HepG2 (cell line): ENCODE measurements around the gene ASH1L. TPM values are rescaled to one million over a fixed set of nuclear protein-coding genes. Genes with fewer than 3 reads are reported as not detected.

Source experiments
- ATAC-seq: fragments of 200-7000 bp; cut with Tn5 transposase; 3 replicates; pipeline ENCODE4 v1.9.1; 2020; ENCODE audit warnings: mild to moderate bottlenecking, moderate library complexity
- BruUV-seq: library from RNA; stranded (reverse); fragments of 400-500 nt; replicated peaks from 2 replicates; lab custom pipeline; 2021; lab: Mats Ljungman, UMichigan
- CTCF ChIA-PET: fragments of 300-600 bp; formaldehyde crosslinking; extraction: SDS; loops from one replicate; lab custom pipeline; 2021; ENCODE audit warnings: low total read pairs, inconsistent platforms, low intra/inter-chr PET ratio; lab: Yijun Ruan, JAX
- POLR2A ChIA-PET: fragments of 350-600 bp; sonication (Branson Sonifier 250); formaldehyde crosslinking; loops from one replicate; lab custom pipeline; 2020; ENCODE audit warnings: antibody characterized with exemption, inconsistent platforms; lab: Yijun Ruan, JAX
- DNase-seq: peaks from one replicate; pipeline ENCODE4 v3.0.0-alpha.2; 2015; ENCODE audit warnings: low spot score
- FAIRE-seq: peaks from 3 replicates; lab custom pipeline; 2011; peaks lifted over from hg19 to GRCh38; lab: Jason Lieb, UNC
- H2AFZ ChIP-seq: one replicate; pipeline ENCODE4 v1.6.1; 2011; ENCODE audit warnings: low read length, inconsistent platforms
- H3K27ac ChIP-seq: fragments of 300-600 bp; 3 replicates; pipeline ENCODE4 v1.8.0; 2011; ENCODE audit warnings: mixed run types, mild to moderate bottlenecking, mixed read lengths, low read length, inconsistent platforms; ENCODE audit not compliant: insufficient read depth; ENCODE audit errors: extremely low read length
- H3K27me3 ChIP-seq, 2 experiments: fragments of 200-600 bp in 1 of 2; 2 replicates in 1 of 2; 3 replicates in 1 of 2; pipeline versions ENCODE4 v1.6.0 to v1.8.0; 2011; ENCODE audit warnings: low read length in 2 of 2, mild to moderate bottlenecking in 2 of 2, moderate library complexity in 2 of 2, inconsistent platforms in 1 of 2; ENCODE audit not compliant: insufficient read depth in 2 of 2, control insufficient read depth in 1 of 2
- H3K36me3 ChIP-seq, 2 experiments: fragments of 200-600 bp in 1 of 2; replicated peaks in 1 of 2; 2 replicates in 1 of 2; 3 replicates in 1 of 2; pipeline versions ENCODE4 v1.5.1 to v1.8.0; 2011; ENCODE audit warnings: low read length in 2 of 2, inconsistent platforms in 1 of 2; ENCODE audit not compliant: insufficient read depth in 2 of 2, control insufficient read depth in 1 of 2
- H3K4me1 ChIP-seq: 2 replicates; pipeline ENCODE4 v1.5.1; 2012; ENCODE audit warnings: low read length, inconsistent platforms; ENCODE audit not compliant: insufficient read depth
- H3K4me2 ChIP-seq: 2 replicates; pipeline ENCODE4 v1.6.0; 2011; ENCODE audit warnings: low read depth, low read length, inconsistent platforms
- H3K4me3 ChIP-seq, 3 experiments: fragments of 200-600 bp in 1 of 3; sonication (generic), shearing (Covaris generic) in 1 of 3; replicated peaks in 1 of 3; 2 replicates each; pipeline ENCODE4 v1.5.1; 2011 to 2016; ENCODE audit warnings: low read length in 3 of 3, inconsistent platforms in 2 of 3, low read depth in 2 of 3, mild to moderate bottlenecking in 2 of 3, control low read depth in 1 of 3, mixed read lengths in 1 of 3; ENCODE audit not compliant: insufficient read depth in 1 of 3
- H3K79me2 ChIP-seq: one replicate; pipeline ENCODE4 v1.6.1; 2011; ENCODE audit warnings: low read length, inconsistent platforms; ENCODE audit not compliant: insufficient read depth
- H3K9ac ChIP-seq: 2 replicates; pipeline ENCODE4 v1.6.0; 2011; ENCODE audit warnings: mild to moderate bottlenecking, low read depth, low read length, inconsistent platforms; ENCODE audit not compliant: insufficient read depth
- H3K9me3 ChIP-seq: 2 replicates; pipeline ENCODE4 v1.5.1; 2012; ENCODE audit warnings: mild to moderate bottlenecking, low read length
- H4K20me1 ChIP-seq: 2 replicates; pipeline ENCODE4 v1.6.0; 2011; ENCODE audit warnings: inconsistent platforms, mild to moderate bottlenecking, low read length, moderate library complexity; ENCODE audit not compliant: insufficient read depth
- CTCF ChIP-seq: sonication (generic); formaldehyde crosslinking; IDR thresholded peaks from 2 replicates; pipeline ENCODE4 v1.5.0; 2020; ENCODE audit warnings: mild to moderate bottlenecking, missing genetic modification reagents, moderate library complexity
- HNRNPL ChIP-seq: fragments of 200-400 bp; formaldehyde crosslinking; IDR thresholded peaks from 2 replicates; pipeline ENCODE4 v1.6.1; 2017; ENCODE audit warnings: mild to moderate bottlenecking, low read depth, low read length
- IKZF4 ChIP-seq: sonication (generic); formaldehyde crosslinking; IDR thresholded peaks from 2 replicates; pipeline ENCODE4 v1.5.1; 2020; ENCODE audit warnings: borderline replicate concordance, mild to moderate bottlenecking, low read depth, missing genetic modification reagents; ENCODE audit errors: not compliant biosample characterization
- JDP2 ChIP-seq: sonication (generic); formaldehyde crosslinking; IDR thresholded peaks from 2 replicates; pipeline ENCODE4 v1.8.1; 2022; ENCODE audit warnings: missing genetic modification reagents, borderline replicate concordance
- KMT2B ChIP-seq: IDR thresholded peaks from 2 replicates; pipeline ENCODE4 v1.6.1; 2016; ENCODE audit warnings: missing genetic modification reagents, missing compliant biosample characterization
- LCORL ChIP-seq, 2 experiments: fragments of 450-650 bp in 1 of 2; sonication (generic) in 1 of 2; formaldehyde crosslinking in 1 of 2; IDR thresholded peaks; 2 replicates each; pipeline versions ENCODE4 v1.5.0 to v1.6.1; 2017 to 2020; ENCODE audit warnings: antibody characterized with exemption in 1 of 2, missing genetic modification reagents in 1 of 2
- NFE2L1 ChIP-seq: sonication (generic); formaldehyde crosslinking; IDR thresholded peaks from 2 replicates; pipeline ENCODE4 v1.4.0; 2020; ENCODE audit warnings: missing genetic modification reagents, mild to moderate bottlenecking, borderline replicate concordance
- SMYD3 ChIP-seq: sonication (generic); formaldehyde crosslinking; IDR thresholded peaks from 2 replicates; pipeline ENCODE4 v1.8.1; 2023; ENCODE audit warnings: mild to moderate bottlenecking, missing genetic modification reagents
- SNAPC2 ChIP-seq: sonication (generic); formaldehyde crosslinking; IDR thresholded peaks from 2 replicates; pipeline ENCODE4 v1.8.1; 2022; ENCODE audit warnings: mild to moderate bottlenecking, missing genetic modification reagents
- SP2 ChIP-seq: sonication (generic); formaldehyde crosslinking; IDR thresholded peaks from 2 replicates; pipeline ENCODE4 v1.5.1; 2020; ENCODE audit warnings: mild to moderate bottlenecking, missing genetic modification reagents
- ZBTB3 ChIP-seq: sonication (generic); formaldehyde crosslinking; IDR thresholded peaks from 2 replicates; pipeline ENCODE4 v1.4.0; 2020; ENCODE audit warnings: low read depth, mild to moderate bottlenecking, moderate library complexity, missing genetic modification reagents, borderline replicate concordance
- ZFP36L1 ChIP-seq: sonication (generic); formaldehyde crosslinking; IDR thresholded peaks from 2 replicates; pipeline ENCODE4 v1.8.0; 2022; ENCODE audit warnings: mild to moderate bottlenecking, missing genetic modification reagents, moderate library complexity
- ZFP91 ChIP-seq: sonication (generic); formaldehyde crosslinking; IDR thresholded peaks from 2 replicates; pipeline ENCODE4 v1.9.0; 2022; ENCODE audit warnings: missing genetic modification reagents, mild to moderate bottlenecking, borderline replicate concordance
- ZKSCAN5 ChIP-seq: sonication (generic); formaldehyde crosslinking; IDR thresholded peaks from 2 replicates; pipeline ENCODE4 v1.5.1; 2020; ENCODE audit warnings: mild to moderate bottlenecking, missing genetic modification reagents
- ZNF432 ChIP-seq: sonication (generic); formaldehyde crosslinking; IDR thresholded peaks from 2 replicates; pipeline ENCODE4 v1.5.0; 2020; ENCODE audit warnings: missing genetic modification reagents, mild to moderate bottlenecking, borderline replicate concordance
- ZNF468 ChIP-seq: sonication (generic); formaldehyde crosslinking; IDR thresholded peaks from 2 replicates; pipeline ENCODE4 v1.8.0; 2022; ENCODE audit warnings: mild to moderate bottlenecking, moderate library complexity, missing genetic modification reagents
- ZNF749 ChIP-seq: sonication (generic); formaldehyde crosslinking; IDR thresholded peaks from 2 replicates; pipeline ENCODE4 v1.8.0; 2022; ENCODE audit warnings: mild to moderate bottlenecking, missing genetic modification reagents, moderate library complexity, borderline replicate concordance
- WGBS: methylation state at CpG from one replicate; pipeline ENCODE4 v1.1.6; 2017; ENCODE audit warnings: low lambda C conversion rate; 5-methylcytosine and 5-hydroxymethylcytosine counted together
- in situ Hi-C: cut with HindIII; loops from 2 replicates; pipeline ENCODE4 v1.10.0; 2017; ENCODE audit warnings: low pct_unique_long_range_greater_than_20kb; ENCODE audit not compliant: extremely low pct_ligation_motif_present
- intact Hi-C: fragments of 100-400 bp; cut with micrococcal nuclease; formaldehyde crosslinking; loops from one replicate; pipeline ENCODE4 v1.10.0; 2022; ENCODE audit not compliant: unreplicated experiment
- polyA plus RNA-seq, 8 experiments: library from polyadenylated mRNA; depleted of rRNA in 3 of 8; stranded (reverse) in 7 of 8; unstranded in 1 of 8; fragments of >200 nt; fragmentation: Illumina TruSeq in 4 of 8; extraction: Trizol in 4 of 8; gene quantifications; 2 replicates each; pipeline versions ENCODE4 v1.2.1 to v1.2.3, GENCODE V29; 2011 to 2016; ENCODE audit warnings: low read depth in 4 of 8, missing spikeins in 1 of 8, mixed read lengths in 1 of 8; ENCODE audit not compliant: insufficient read depth in 1 of 8
- total RNA-seq, 5 experiments: library from RNA; depleted of rRNA; stranded (reverse); fragments of >200 nt; fragmentation: Illumina TruSeq; extraction: Trizol; gene quantifications; 2 replicates each; pipeline ENCODE4 v1.2.3, GENCODE V29; 2016; ENCODE audit warnings: low read depth in 1 of 5

ASH1L gene
- total and polyA plus RNA-seq, 2 of the 13 experiments (the other 11 are each of a cell fraction or from before 2014, with no cell fraction given) = 10.2 to 15.3 TPM

GRCh38 chr1:155309423-155310021, 253.1 kb downstream of the ASH1L start:
- H4K20me1 ChIP-seq = peaks cover 14% of the 10 kb centered on the region
- peak overlapping the region; percentile 83 for H3K27ac ChIP-seq
- POLR2A ChIA-PET = interaction anchor here (1.4 kb wide), 1 partner anchor 36 kb away, joined by 3 read pairs; the partner anchor contains the start of gene CLK2
- no TSS peak for BruUV-seq
- peak overlapping the region; percentile 92 to 95 (median 94) for H3K4me3 ChIP-seq
- peaks cover 58% of the 10 kb centered on the region for H3K79me2 ChIP-seq
- peaks cover 82% of the 10 kb centered on the region for H3K4me1 ChIP-seq
- WGBS = 3% methylated on average over 3 of the region's 11 CpGs
- H3K9ac ChIP-seq = peak overlapping the region; percentile 98
- H3K9me3 ChIP-seq = no peaks in the 10 kb centered on the region
- peak overlapping the region; percentile 77 for H3K4me2 ChIP-seq
- FAIRE-seq = no peak
- CTCF ChIA-PET = interaction anchor here (3.0 kb wide), 1 partner anchor 32 kb away, joined by 35 read pairs; the partner anchor contains the start of gene HCN3
- intact Hi-C loops (loop anchor here (10.0 kb wide), 1 partner anchor 105 kb away; the partner anchor contains the start of genes MTX1 and THBS3), in situ Hi-C loops (loop anchor here (10.0 kb wide), 1 partner anchor 55 kb away; the partner anchor contains the start of gene ENTREP3)
- no peaks in the 10 kb centered on the region; a peak in 1 of 5 replicates for H3K27me3 ChIP-seq
- ATAC-seq = no peak
- H3K36me3 ChIP-seq = peaks cover 5 to 14% of the 10 kb centered on the region in 2 experiments; a peak in 4 of 5 replicates
- no peak overlapping the region for H2AFZ ChIP-seq
- DNase-seq = no peak
- TF ChIP-seq NFE2L1 (CRISPR knock-in tag) = no peak
- TF ChIP-seq SMYD3 (CRISPR knock-in tag) = 0 out of 2 replicates have a peak, but pooled peaks have one; percentile 29
- peak; percentile 16; the same call in 1 of the 2 replicates for TF ChIP-seq CTCF (CRISPR knock-in tag)
- no peak for TF ChIP-seq LCORL (IDR thresholded peaks at IDR 0.05)
- TF ChIP-seq LCORL (CRISPR knock-in tag; IDR thresholded peaks at IDR 0.05) = 0 out of 2 replicates have a peak, but pooled peaks have one; percentile 8
- no peak for TF ChIP-seq ZNF432
- no peak for TF ChIP-seq IKZF4
- TF ChIP-seq SNAPC2 = 0 out of 2 replicates have a peak, but pooled peaks have one; percentile 24
- no peak for TF ChIP-seq ZKSCAN5 (CRISPR knock-in tag)
- peak; percentile 67; the same call in 1 of the 2 replicates for TF ChIP-seq ZFP36L1 (CRISPR knock-in tag)
- TF ChIP-seq ZFP91 (CRISPR knock-in tag) = 0 out of 2 replicates have a peak, but pooled peaks have one; percentile 9
- peak; percentile 97 for TF ChIP-seq HNRNPL
- TF ChIP-seq ZNF749 (CRISPR knock-in tag) = no peak
- TF ChIP-seq JDP2 = no peak
- 0 out of 2 replicates have a peak, but pooled peaks have one; percentile 13 for TF ChIP-seq ZBTB3 (CRISPR knock-in tag)
- 0 out of 2 replicates have a peak, but pooled peaks have one; percentile 34 for TF ChIP-seq SP2 (CRISPR knock-in tag)
- 0 out of 2 replicates have a peak, but pooled peaks have one; percentile 49 for TF ChIP-seq ZNF468 (CRISPR knock-in tag)
- no peak for TF ChIP-seq KMT2B (CRISPR knock-in tag)
